Middle frontal gyrus (tissue), 1 donor: ENCODE data around the gene BMPR1A.
"Not testable (repeated sequence)": the region's sequence is repeated elsewhere in the genome, so short reads cannot be mapped to it uniquely, and the experiment has no call there.

Experiments
- DNase-seq: peaks from one replicate; pipeline ENCODE4 v3.0.0-alpha.2; 2015; ENCODE audit warnings: low spot score; ENCODE audit errors: extremely low spot score

Gene BMPR1A

DNA sequence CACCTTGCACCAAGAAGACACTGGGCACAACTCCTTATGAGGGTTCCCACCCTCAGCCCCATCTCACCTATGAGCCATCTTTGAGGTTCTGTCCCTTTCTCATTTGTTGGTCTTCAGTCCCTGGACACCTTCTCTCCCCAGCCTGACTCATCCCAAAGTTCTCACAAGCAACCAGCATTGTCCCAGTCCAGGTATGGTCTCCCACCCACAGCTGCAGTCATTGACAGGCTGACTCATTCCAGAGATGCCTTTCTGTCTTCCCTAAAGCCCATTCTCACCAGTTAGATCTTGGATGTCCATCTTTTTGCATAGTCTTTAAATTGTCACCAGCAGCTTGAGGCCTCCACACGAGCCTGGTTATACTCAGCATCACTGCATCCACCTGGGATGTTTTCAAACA is 26.7 kb upstream of the BMPR1A start:
- no peak for DNase-seq

DNA sequence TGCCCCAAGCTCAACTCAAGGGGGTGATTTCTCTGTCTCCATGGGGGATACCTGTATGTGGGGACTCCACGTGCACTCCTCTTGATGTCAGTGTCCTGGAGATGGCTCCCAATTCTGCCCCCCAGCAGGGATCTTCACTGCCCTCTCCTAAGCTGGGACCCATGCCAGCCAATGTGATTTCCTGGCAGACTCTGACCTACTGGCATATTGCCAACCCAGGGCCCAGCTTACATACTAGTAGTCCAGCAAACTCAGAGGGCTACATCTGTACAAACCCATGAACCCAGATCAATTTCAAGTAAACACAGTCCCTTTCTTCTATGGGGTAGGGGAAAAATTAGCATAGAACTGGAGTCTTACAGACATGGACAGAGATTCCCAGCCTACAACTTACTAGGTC is 26.2 kb upstream of the BMPR1A start:
- DNase-seq: no peak

DNA sequence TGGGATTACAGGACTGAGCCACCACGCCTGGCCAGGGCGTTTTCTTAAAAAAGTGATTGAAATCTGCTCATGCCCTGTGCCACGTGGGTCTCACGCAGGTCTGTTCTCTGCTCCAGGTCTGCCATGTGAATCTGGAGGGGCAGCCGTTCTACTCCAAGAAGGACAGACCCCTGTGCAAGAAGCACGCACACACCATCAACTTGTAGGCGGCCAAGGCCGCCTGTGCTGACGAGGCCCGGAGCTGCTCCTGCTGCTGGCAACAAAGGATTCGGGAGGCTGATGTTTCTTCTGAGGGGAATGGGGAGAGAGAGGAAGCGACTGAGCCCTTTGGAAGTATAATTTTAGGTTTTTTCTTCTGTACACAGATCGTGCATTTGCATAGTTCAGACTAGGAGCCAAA is 23.6 kb upstream of the BMPR1A start:
- no peak for DNase-seq

DNA sequence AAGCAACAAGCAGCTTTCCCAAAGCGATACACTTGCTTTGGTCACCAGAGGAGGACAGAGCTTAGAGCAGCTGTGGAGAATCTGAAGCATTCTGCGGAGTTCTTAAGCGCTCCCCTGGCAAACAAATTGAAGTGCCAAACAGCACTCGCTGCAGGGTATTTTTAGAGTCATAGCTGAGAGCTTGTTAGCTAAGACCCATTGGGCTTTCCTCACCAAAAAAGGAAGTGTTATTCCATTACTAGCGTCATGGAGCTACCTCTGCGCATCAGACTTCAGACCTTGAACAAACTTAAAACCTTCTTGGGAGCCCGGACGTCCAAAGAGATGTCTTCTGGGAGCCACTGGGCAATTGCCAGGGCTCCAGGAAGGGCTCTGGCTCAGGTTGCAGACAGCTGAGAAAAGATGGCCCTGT is 23.2 kb upstream of the BMPR1A start:
- DNase-seq: no peak

DNA sequence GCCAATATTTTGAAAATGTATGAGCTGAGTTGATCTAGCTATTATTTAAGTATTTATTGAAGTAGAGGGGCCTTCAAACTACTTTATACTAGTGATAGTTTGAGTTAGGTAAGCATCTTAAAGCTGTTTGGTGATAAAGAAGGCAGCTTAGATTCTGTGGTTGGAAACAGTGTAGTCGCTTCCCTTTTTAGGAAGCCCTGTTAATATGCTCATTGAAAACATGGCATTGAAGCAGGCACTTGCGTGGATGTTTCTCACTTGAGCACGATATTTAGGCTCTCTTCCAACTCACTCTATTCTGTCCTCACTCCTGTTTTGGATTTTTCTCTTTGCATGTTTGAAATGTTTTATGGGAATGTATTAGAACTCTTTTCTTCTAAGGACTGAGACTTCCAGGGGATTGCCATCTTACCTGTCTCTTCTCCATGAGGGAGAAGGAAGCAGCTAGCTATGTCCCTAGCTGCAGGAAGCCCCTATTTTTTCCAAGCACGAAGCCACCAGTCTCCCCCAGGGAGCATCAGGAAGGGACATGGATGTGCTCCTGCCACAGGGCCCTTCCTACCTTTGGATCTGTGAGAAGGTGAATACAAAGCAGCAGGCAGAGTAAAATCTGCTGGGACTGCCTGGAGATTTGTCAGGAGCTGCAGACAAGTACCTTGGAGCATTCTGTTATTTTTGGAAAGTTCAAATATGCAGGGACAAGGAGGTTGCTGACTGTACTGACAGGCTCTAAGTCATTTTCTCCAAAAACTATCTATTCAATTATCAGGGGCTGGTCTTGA is 22.0 kb upstream of the BMPR1A start:
- DNase-seq: no peak

DNA sequence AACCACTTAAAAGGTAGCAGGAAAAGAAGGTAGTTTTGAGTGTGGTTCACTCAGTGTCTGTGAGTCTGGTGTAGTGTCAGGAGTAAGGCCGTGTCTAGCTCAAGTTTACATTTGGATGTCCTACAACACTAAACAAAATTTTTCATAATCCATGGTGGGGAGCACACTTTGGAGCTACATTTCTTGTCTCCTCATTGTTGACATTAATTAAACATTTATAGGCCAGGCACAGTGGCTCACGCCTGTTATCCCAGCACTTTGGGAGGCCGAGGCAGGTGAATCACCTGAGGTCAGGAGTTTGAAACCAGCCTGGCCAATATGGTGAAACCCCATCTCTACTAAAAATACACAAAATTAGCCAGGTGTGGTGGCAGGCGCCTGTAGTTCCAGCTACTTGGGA is 21.1 kb upstream of the BMPR1A start:
- DNase-seq: not testable (repeated sequence)

DNA sequence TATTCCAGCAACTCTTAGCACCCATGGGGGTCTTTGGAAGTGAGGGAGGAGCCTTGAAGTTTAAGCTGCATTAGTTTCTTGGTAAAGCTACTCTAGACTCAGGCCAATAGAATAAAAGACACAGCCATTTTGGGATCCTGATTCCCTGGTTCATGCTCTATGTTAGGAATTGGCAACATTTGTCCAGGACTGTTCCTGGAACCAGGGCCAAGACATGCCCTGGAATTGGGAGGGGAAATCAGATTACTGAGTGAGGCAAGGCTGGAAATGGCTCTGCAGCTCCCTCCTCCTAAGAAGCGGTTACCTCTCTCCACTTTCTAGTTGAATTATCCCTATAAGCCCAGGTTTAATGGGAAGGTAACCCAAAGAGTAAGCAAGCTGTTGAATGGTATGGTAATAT is 14.2 kb upstream of the BMPR1A start:
- DNase-seq: no peak

DNA sequence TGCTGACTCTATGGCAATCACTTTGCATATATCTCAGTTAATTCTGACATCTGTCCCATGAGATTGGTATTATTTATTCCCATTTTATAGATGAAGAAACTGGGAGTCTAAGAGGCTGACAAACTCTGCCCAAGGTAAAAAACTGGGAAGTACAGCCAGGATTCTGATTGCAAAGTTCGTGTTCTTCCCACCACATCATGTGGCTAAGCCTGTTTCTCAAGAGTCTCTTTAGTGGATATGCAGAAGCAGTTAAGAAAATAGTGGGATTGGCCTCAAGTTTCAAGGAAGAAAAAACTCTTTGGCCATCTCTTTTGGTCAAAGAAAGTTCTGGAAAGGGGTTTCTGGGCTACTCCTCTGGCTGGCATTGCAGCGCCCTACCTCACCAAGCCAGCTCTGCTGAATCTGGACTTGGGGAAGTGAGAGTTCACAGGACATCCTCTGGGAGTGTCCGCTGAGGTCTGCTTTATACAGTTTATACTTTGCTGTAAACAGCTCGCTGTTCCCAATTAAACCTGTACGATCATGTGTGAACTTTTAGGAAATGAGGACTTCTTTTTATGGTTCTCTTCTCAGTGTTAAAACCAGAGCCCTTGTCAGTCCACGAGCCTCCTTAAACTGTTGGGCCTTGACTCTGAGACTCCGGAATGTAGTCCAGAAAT is 12.2 kb upstream of the BMPR1A start:
- DNase-seq: no peak

DNA sequence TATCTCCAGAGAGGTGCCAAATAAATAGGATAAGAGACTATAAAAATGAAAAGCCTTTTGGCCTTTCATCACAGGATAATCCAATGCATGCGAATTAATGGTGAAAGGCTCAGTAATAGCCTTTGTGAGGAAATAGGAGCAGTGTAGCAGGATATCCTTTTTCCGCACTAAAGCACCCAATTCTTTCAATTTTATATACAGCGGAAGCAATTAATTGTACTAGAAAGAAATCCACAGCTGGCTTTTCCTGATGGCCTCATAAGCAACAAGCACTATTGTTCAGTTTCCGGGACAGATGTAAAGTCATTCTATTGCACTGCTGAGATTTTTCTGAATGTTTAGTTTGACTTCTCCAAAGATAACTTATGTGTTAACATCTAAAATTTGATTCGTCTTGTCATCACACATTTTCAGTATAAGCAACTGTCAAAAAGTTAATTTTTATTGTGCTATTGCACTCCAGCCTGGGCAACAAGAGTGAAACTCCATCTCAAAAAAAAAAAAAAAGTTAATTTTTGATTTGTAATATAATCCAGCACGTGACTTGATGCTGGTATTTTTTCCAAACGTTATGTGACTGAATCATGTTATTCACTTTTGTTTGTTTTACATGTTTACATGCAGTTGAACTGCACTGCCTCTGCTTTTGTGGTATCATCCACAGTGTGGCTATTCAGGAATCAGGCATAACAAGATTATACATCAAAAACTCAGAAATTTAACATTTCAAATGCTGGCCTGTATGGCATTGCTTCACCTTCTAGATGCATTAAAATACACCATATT is 8.4 kb upstream of the BMPR1A start:
- no peak for DNase-seq

DNA sequence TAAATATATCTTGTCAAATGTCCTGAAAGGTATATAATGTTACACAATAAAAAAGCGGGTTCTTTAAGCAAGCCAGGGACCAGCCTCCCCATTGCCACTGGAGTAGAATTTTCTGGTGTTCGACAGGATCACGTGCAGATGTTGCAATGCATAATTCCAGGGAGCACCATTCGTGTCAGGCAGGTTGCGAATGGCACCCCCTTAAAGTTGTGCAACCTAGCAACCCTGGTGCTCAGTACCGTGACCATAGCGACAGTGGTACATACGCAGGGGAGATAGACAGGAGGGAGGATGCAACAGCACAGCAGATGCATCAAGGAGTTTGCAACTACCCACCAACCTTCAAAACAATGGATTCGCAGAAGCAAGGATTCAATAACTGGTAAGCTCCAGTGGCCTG is 6.6 kb upstream of the BMPR1A start:
- DNase-seq: no peak

DNA sequence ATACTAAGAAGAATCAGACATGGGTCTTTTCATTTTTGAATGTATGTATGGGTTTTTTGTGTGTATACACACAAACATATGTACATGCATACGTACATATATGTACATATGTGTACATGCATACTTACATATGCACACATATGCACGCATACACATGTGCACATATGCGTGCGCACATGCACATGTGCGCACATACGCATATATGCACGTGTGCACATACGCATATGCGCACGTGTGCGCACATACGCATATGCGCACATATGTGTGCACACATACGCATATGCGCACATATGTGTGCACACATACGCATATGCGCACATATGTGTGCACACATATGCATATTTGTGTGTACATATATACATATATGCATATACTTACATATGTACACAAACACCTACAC is 4.9 kb upstream of the BMPR1A start:
- DNase-seq: no peak

DNA sequence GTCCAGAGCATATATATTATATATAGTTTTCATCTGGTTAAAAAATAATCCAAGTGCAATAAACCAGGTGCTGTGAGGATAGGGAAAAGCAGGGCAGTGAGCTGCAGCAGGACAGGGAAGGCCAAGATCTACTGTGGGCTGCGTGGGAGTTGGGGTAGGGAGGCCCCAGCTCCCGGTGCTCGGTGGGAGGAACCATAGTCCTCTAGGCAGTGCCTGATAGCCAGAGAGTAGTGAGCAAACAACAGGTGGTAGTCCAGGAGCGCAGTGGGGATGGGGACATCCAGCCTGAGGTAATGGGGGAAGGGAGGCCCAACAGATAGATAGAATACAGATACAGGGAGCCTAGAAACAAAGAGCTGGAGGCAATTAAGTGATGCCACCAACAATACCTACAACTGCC is 4.1 kb upstream of the BMPR1A start:
- no peak for DNase-seq

DNA sequence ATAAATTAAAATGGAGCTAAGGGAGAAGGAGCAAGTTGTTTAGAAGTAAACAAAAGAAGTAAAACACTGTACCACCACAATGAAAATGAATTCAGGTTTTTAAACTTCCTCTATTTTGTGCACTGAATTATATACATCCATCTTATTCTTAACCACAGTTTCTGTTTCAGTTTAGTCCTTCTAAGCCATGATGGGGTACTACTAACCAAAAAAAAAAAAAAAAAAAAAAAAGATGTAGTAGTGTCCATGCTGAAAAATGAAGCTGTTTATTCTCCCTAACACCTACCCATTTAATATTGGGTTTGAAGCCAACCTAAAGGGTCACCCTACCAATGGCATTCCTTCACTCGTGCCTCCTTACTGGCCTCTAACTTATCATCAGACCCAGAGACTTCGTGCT is 3.4 kb upstream of the BMPR1A start:
- DNase-seq: no peak

DNA sequence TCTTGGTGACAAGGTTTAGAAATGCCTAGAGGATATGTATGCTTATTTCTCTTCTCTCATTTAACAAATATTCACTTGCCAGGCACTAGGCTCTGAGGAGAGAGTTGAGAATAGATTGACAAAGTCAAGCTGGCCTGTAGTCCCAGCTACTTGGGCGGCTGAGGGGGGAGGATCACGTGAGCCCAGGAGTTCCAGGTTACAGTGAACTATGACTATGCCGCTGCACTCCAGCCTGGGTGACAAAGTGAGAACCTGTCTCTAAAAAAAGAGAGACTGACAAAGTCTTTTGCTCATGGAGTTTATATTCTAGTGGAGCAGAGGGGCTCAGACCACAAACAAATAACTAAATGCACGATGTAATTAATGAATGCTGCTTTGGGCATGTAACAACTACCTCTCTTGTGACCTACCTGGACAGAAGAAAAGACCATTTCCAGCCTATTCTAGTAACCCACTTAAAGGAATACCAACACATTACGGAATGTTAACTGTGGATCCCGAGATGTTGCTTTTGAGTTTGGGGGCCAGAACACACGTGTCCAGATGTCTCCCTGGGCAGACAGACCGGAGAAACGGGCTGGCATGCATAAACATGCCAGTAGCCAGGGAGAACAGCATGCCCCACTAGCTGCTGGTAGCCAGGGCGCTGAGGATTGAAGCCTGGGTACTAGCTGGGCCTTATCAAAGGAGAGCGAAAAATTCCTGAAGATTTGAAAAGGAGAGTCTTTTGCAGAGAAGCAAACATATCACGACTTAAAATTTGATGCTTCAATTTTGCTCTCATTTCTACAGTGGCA is 2.6 kb upstream of the BMPR1A start:
- no peak for DNase-seq

DNA sequence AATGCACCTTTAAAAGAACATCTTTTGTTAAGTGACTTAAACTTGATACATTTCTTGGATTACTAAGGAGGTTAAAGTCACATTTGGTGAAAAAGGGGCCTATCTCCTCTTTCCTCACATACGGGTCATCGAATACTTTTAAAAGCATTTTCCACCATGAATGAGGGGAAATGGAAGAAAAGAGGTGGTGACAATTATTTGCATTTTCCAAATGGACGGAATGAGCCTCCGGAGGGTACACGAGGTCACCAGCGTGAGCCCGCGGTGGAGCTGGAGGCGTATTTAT is 1.0 kb upstream of the BMPR1A start:
- no peak for DNase-seq

DNA sequence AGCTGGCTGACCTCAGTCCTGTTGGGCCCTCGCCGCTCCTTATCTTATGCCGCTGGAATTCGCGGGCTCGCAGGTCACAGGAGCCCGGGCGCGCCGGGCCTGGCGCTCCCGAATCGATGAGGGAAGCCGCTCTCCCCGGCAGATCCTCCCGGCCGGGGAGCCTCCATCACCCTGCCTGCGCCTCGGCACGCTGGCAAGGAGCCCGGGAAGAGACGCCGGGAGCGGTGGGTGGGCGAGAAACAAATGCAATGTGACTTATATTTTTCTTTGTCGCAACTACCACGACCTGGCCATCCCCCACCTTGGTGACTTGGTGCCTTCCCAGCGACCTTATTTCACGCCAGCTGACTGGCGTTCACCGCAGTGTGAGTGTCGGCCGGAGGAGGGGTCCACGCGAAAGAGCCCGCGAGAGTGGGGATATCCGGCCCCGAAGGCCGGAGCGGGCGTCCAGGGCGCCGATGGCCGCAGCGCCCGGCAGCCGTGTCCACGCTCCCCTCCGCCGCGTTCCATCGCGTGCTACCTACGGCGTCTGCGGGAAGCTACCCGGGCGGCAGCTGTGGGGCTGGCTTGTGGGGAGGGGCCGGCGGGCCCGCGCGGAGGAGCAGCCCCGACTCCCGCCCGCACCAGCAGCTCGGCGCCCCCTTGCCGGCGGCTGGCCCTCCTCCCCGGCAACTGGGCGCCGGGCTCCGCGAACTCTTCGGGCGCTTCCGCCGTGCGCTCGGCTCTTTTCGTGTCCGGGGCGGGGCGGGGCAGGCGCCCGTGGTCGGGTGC is 494 bp upstream of the BMPR1A start:
- peak; percentile 82 for DNase-seq

DNA sequence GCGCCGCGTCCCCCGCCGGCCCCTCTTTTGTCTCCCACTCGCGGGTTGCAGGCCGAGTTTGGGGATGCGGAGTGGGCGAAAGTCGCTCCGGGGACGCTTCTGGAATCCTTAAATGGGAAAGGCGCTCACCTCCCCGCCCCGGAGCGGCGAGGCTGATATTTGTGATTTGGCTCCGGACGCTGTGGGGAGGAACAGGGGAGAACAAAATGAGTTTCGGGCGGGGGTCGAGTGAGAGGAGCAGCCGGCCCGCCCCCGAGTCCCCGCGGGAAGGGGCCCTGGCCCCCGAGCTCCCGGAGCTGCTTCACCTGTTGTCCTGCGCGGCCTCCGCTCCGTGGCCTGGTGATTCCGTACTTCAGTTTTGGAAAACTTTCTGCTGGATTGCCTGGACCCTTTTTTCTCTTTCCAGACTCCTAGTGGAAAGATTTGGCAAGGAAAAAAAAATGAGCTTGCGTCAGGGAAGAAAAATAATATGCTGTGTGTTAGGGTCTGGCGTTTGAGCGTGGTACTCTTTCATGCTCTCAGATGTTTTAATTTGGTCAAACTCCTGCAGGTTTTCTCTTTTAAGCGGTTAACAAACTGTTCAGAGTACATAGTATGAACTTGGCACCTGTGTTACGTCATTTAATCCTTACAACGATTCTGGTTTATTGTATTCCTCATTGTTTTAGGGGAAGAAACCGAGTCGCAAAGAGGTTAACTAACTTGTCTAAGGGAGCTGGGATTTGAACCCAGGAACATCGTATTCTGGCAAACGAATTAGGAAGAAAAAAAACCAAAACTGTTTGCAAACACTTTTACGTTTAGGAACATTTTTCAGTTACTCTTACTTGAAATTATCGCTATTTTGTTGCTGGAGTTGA is 924 bp downstream of the BMPR1A start:
- no peak for DNase-seq

DNA sequence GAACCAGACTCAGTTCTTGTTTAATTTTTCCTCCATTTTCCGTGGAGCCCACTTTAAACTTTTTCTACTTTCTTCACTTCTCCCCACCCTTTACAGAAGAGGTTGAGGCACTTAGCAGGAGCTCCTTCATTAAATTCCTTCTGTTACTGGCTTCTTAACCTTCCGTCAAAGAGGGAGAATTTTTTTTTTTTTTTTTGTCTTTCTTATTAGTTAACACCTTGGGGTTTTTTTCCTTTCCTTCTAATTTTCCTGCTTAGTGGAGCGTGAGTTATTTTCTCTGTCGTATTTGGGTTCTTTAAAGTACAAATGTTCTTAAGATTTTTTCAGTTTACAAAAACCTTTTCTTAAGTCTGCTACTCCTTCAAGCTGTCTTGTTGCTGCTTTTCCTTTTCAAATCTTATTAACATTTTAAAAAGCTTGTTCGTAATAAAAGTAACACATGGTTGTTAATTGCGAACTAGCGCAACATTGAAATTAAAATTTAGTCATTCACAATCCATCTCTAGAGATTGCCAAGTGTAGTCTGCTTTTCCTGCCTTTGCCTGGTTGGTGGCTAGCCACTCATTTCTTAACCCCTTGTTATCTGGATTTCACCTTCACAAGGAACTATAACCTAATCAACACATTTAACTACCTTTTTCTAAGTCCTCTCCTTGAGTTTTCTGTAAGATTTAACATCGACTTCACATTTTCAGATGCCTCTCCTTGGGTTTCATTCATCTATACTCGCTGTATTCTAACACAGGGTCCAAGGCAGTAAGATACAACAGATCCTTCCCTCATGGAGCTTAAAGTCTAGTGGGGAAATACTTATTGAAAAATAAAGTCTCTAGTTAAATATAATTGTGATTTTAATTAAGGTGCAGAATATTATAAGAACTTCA is 2.0 kb downstream of the BMPR1A start:
- no peak for DNase-seq

DNA sequence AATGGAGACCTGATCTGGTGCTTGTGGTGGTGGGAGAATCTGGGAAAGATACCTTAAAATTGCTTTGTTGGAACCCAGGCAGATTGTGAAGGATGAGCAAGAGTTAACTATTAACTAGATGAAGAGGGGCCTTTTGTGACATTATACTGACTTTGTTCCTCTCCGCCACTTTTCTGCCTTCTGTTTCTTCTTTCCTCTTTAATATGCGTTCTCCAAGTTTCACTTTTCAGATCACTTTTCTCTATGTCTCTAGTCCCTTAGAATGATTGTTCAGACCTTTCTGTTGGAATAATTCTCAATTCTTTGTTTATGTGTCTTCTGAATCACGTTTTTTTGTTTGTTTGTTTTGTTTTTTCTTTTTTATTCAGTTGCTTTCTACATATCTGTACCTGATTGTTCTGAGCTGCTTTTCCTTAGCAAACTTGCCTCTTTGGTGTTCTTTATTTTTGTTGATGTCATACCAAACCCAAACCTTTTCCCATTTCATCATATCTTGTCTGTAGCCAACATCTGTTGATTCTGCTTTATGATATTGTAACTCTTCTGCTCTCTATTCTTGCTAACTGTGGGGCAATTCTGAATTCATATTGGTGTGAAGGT is 2.8 kb downstream of the BMPR1A start:
- DNase-seq: no peak
